ENCODE measurements around the gene SARM1. TPM values are rescaled to one million over a fixed set of nuclear protein-coding genes. Genes with fewer than 3 reads are reported as not detected.

SARM1 gene
- total RNA-seq, 1 experiment from 2014 or later, result 32.8 TPM

DNA sequence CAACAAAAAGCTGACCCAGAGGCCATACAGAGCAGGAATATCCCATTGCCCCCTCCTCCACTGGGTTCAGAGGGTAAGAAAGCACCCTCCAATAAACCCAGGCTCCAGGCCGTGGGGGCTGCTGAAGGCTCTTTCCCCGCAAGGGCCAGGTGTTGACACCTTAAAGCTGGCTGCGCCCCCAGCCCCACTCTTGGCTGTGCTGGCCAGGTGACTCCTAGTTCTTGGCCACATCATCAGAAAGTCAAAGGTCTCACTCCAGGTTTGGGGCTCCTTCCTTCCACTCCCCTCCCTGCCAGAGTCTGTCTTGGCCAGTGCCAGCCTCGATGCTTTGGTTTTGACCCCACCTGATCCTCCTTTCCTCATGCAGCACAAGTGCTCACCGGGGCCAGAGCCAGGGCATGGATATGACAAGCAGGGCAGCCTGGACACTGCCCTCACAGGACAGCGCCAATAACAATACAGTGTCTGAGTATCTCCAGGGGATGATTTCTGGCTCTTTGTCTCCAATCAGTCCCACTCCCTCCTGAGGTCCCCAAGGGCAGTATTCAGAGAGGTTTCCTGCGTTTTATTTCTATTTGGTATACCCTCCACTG is 26.3 kb downstream of the SARM1 start:
- peaks cover 89% of the 10 kb centered on the region for H3K36me3 Mint-ChIP-seq (ENCODE audit: insufficient read depth, unreplicated experiment)
- POLR2A ChIA-PET, result interaction anchor here (0.6 to 2.3 kb wide), 5 partner anchors 10 to 59 kb away, joined by 3 to 9 read pairs (median 4); partner anchors contain the start of genes SARM1 and VTN
- H3K4me3 ChIP-seq (ENCODE audit: low read depth, low read length), result no peak overlapping the region
- CTCF ChIA-PET, result interaction anchor here (1.2 to 2.3 kb wide), 5 partner anchors 18 to 40 kb away, joined by 3 to 10 read pairs (median 6); partner anchors contain the start of genes POLDIP2 and VTN
- H3K9me3 Mint-ChIP-seq (ENCODE audit: unreplicated experiment), result no peaks in the 10 kb centered on the region
- intact Hi-C loops (cut with micrococcal nuclease; ENCODE audit: unreplicated experiment), result loop anchor here (1.0 kb wide), 1 partner anchor 9 kb away; the partner anchor contains the start of gene SLC46A1
- H3K9me3 ChIP-seq, result no peaks in the 10 kb centered on the region
- TF ChIP-seq CTCF (IDR thresholded peaks at IDR 0.05; ENCODE audit: insufficient read depth in 1 of 2, low read depth in 1 of 2, low read length in 1 of 2, severe bottlenecking in 1 of 2, unreplicated experiment in 1 of 2), result no peak
- no peaks in the 10 kb centered on the region for H3K27me3 Mint-ChIP-seq (ENCODE audit: insufficient read depth, unreplicated experiment)
- DNase-seq, result no peak
- H3K27ac Mint-ChIP-seq (ENCODE audit: unreplicated experiment), result peak overlapping the region; percentile 30
- H3K36me3 ChIP-seq (ENCODE audit: control insufficient read depth, insufficient read depth, low read length), result peaks cover 21% of the 10 kb centered on the region
- BruUV-seq (replicated peaks), result no TSS peak
- H3K4me3 Mint-ChIP-seq (ENCODE audit: unreplicated experiment), result peak overlapping the region; percentile 9
- no peaks in the 10 kb centered on the region for H3K27me3 ChIP-seq (replicated peaks; ENCODE audit: control insufficient read depth, insufficient read depth, low read length)
- peaks cover 66% of the 10 kb centered on the region for H3K4me1 ChIP-seq
- peaks cover 42% of the 10 kb centered on the region for H3K4me1 Mint-ChIP-seq (ENCODE audit: low read depth, unreplicated experiment)

DNA sequence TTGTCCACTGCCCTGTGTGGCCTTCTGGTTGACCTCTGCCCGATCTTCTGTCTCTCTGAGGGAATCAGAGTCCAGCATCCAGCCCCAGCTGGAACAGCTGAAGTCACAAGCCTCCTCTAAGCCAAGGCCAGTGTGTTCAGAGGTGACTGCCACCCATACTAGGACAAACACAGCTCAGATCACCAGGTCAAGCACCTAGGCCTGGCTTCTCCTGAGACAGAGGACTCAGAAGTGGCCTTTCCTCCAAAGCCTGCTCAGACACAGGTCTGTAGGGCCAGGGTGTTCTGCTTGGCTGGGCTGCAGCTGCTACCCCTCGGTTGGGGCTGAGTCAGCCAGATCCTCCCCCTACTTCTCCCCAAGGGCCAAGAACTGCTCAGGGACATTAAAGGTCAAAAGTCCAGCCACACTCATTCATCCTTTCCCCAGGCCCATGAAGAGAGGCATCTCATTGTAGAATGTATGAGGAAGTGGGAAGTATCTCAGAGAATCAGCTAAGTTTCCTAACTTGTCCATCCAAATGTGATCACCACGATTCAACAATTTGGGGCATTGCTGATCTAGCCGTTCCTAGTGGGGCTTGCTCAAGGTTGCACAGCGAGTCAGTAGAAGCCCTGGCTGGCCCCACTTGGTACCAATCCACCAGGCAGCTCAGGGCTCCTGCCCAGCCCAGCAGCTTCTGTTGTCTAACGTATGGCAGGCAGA is 26.9 kb downstream of the SARM1 start:
- TF ChIP-seq CTCF (IDR thresholded peaks at IDR 0.05; ENCODE audit: insufficient read depth in 1 of 2, low read depth in 1 of 2, low read length in 1 of 2, severe bottlenecking in 1 of 2, unreplicated experiment in 1 of 2), result no peak
- Mint-ChIP-seq H3K27me3 (ENCODE audit: insufficient read depth, unreplicated experiment) (no peaks in the 10 kb centered on the region), H3K4me1 (ENCODE audit: low read depth, unreplicated experiment) (peaks cover 42% of the 10 kb centered on the region), H3K36me3 (ENCODE audit: insufficient read depth, unreplicated experiment) (peaks cover 95% of the 10 kb centered on the region), H3K27ac (ENCODE audit: unreplicated experiment) (peak overlapping the region; percentile 30), H3K4me3 (ENCODE audit: unreplicated experiment) (peak overlapping the region; percentile 9), H3K9me3 (ENCODE audit: unreplicated experiment) (no peaks in the 10 kb centered on the region)
- H3K4me3 ChIP-seq (ENCODE audit: low read depth, low read length), result no peak overlapping the region
- no peaks in the 10 kb centered on the region for H3K9me3 ChIP-seq
- peaks cover 63% of the 10 kb centered on the region for H3K4me1 ChIP-seq
- no peaks in the 10 kb centered on the region for H3K27me3 ChIP-seq (replicated peaks; ENCODE audit: control insufficient read depth, insufficient read depth, low read length)
- POLR2A ChIA-PET, result interaction anchor here (0.6 to 1.5 kb wide), 4 partner anchors 9 to 59 kb away, joined by 3 to 5 read pairs (median 3); partner anchors contain the start of gene SARM1
- CTCF ChIA-PET, result interaction anchor here (0.5 to 1.4 kb wide), 7 partner anchors 9 to 41 kb away, joined by 3 to 7 read pairs (median 5); partner anchors contain the start of genes POLDIP2 and VTN
- no TSS peak for BruUV-seq (replicated peaks)
- peaks cover 24% of the 10 kb centered on the region for H3K36me3 ChIP-seq (ENCODE audit: control insufficient read depth, insufficient read depth, low read length)
- intact Hi-C loops (cut with micrococcal nuclease; ENCODE audit: unreplicated experiment), result loop anchor here (1.0 kb wide), 1 partner anchor 8 kb away; the partner anchor contains the start of gene SLC46A1
- DNase-seq, result peak; percentile 62 to 86

- H3K27me3 Mint-ChIP-seq (ENCODE audit: insufficient read depth, unreplicated experiment), result no peaks in the 10 kb centered on the region
- H3K4me1 ChIP-seq, result peaks cover 62% of the 10 kb centered on the region
- peaks cover 100% of the 10 kb centered on the region for H3K36me3 Mint-ChIP-seq (ENCODE audit: insufficient read depth, unreplicated experiment)
- peak overlapping the region; percentile 46 for H3K27ac Mint-ChIP-seq (ENCODE audit: unreplicated experiment)
- H3K4me1 Mint-ChIP-seq (ENCODE audit: low read depth, unreplicated experiment), result peaks cover 41% of the 10 kb centered on the region
- TF ChIP-seq CTCF (IDR thresholded peaks at IDR 0.05; ENCODE audit: insufficient read depth in 1 of 2, low read depth in 1 of 2, low read length in 1 of 2, severe bottlenecking in 1 of 2, unreplicated experiment in 1 of 2), result no peak
- no TSS peak for BruUV-seq (replicated peaks)
- CTCF ChIA-PET, result interaction anchor here (1.2 kb wide), 2 partner anchors 31 to 87 kb away, joined by 3 read pairs; no protein-coding TSS in a partner anchor
- H3K4me3 Mint-ChIP-seq (ENCODE audit: unreplicated experiment), result no peak overlapping the region
- no peak for DNase-seq
- H3K9me3 ChIP-seq, result no peaks in the 10 kb centered on the region
- POLR2A ChIA-PET, result interaction anchor here (1.2 kb wide), 1 partner anchor 30 kb away, joined by 5 read pairs; the partner anchor contains the start of gene VTN
- intact Hi-C loops (cut with micrococcal nuclease; ENCODE audit: unreplicated experiment), result loop anchor here (10.0 kb wide), 1 partner anchor 165 kb away; no protein-coding TSS in a partner anchor
- H3K9me3 Mint-ChIP-seq (ENCODE audit: unreplicated experiment), result no peaks in the 10 kb centered on the region
- peaks cover 28% of the 10 kb centered on the region for H3K36me3 ChIP-seq (ENCODE audit: control insufficient read depth, insufficient read depth, low read length)
- H3K27me3 ChIP-seq (replicated peaks; ENCODE audit: control insufficient read depth, insufficient read depth, low read length), result no peaks in the 10 kb centered on the region
- no peak overlapping the region for H3K4me3 ChIP-seq (ENCODE audit: low read depth, low read length)
These were observed 28.3 kb downstream of the SARM1 start for GRCh38 chr17:28399808-28400207.
